GM21717 (cell line): ENCODE data around the gene ZNF541.

Source experiments
- ATAC-seq: cut with Tn5 transposase; IDR thresholded peaks from one replicate; pipeline ENCODE4 v1.9.1; 2021; ENCODE audit warnings: mild to moderate bottlenecking, moderate library complexity; ENCODE audit not compliant: unreplicated experiment

Gene ZNF541

GRCh38 chr19:47544075-47544474, 28.9 kb downstream of the ZNF541 start:
- no peak for ATAC-seq

- no peak for ATAC-seq
Observed at GRCh38 chr19:47542030-47542475, 30.9 kb downstream of the ZNF541 start.

GRCh38 chr19:47541518-47541917, 31.4 kb downstream of the ZNF541 start:
- no peak for ATAC-seq

- no peak for ATAC-seq
Observed at GRCh38 chr19:47540748-47541147, 32.2 kb downstream of the ZNF541 start.

- ATAC-seq = no peak
Observed at GRCh38 chr19:47539747-47540311, 33.1 kb downstream of the ZNF541 start.

GRCh38 chr19:47538812-47539211, 34.1 kb downstream of the ZNF541 start:
- ATAC-seq = no peak

- ATAC-seq = no peak
Observed at GRCh38 chr19:47537493-47537892, 35.5 kb downstream of the ZNF541 start.

- ATAC-seq = no peak
Observed at GRCh38 chr19:47534628-47535027, 38.3 kb downstream of the ZNF541 start.

GRCh38 chr19:47531640-47532387, 41.1 kb downstream of the ZNF541 start:
- ATAC-seq = no peak

GRCh38 chr19:47529018-47529742, 43.8 kb downstream of the ZNF541 start:
- no peak for ATAC-seq

- no peak for ATAC-seq
Observed at GRCh38 chr19:47526798-47527197, 46.1 kb downstream of the ZNF541 start.

GRCh38 chr19:47523473-47523872, 49.5 kb downstream of the ZNF541 start:
- ATAC-seq = no peak
